ENCODE results near the gene ACTL8. TPM values are rescaled to one million over a fixed set of nuclear protein-coding genes. Genes with fewer than 3 reads are reported as not detected.

The ACTL8 gene
- total RNA-seq, 3 donors from 2014 or later: not detected

GRCh38 chr1:17856496-17857108, 101.5 kb downstream of the ACTL8 start:
- no peaks in the 10 kb centered on the region for H3K4me1 ChIP-seq
- H3K9me3 ChIP-seq: no peaks in the 10 kb centered on the region
- intact Hi-C loops (cut with DNase I; ENCODE audit: low total_unique reads): no loop called here
- H3K36me3 ChIP-seq: no peaks in the 10 kb centered on the region
- no peak overlapping the region for H3K27ac ChIP-seq
- H3K27me3 ChIP-seq: no peaks in the 10 kb centered on the region
- H3K4me3 ChIP-seq: no peak overlapping the region
- TF ChIP-seq POLR2AphosphoS5 (IDR thresholded peaks at IDR 0.05) (no peak), CTCF (IDR thresholded peaks at IDR 0.05) (no peak), POLR2A (IDR thresholded peaks at IDR 0.05) (no peak)
- no peak for DNase-seq (ENCODE audit: low spot score in 2 of 2)

GRCh38 chr1:17857109-17857499, 102.0 kb downstream of the ACTL8 start:
- DNase-seq (ENCODE audit: low spot score in 2 of 2): no peak
- H3K36me3 ChIP-seq: no peaks in the 10 kb centered on the region
- no peak overlapping the region for H3K4me3 ChIP-seq
- no peaks in the 10 kb centered on the region for H3K27me3 ChIP-seq
- intact Hi-C loops (cut with DNase I; ENCODE audit: low total_unique reads): no loop called here
- no peaks in the 10 kb centered on the region for H3K9me3 ChIP-seq
- no peak for TF ChIP-seq CTCF (IDR thresholded peaks at IDR 0.05)
- no peak for TF ChIP-seq POLR2AphosphoS5 (IDR thresholded peaks at IDR 0.05)
- no peak for TF ChIP-seq POLR2A (IDR thresholded peaks at IDR 0.05)
- no peak overlapping the region for H3K27ac ChIP-seq
- no peaks in the 10 kb centered on the region for H3K4me1 ChIP-seq

GRCh38 chr1:17857996-17858395, 102.9 kb downstream of the ACTL8 start:
- Histone ChIP-seq H3K4me1 (no peaks in the 10 kb centered on the region), H3K36me3 (no peaks in the 10 kb centered on the region), H3K9me3 (no peaks in the 10 kb centered on the region), H3K27me3 (no peaks in the 10 kb centered on the region), H3K4me3 (no peak overlapping the region), H3K27ac (no peak overlapping the region)
- intact Hi-C loops (cut with DNase I; ENCODE audit: low total_unique reads): no loop called here
- TF ChIP-seq POLR2A (IDR thresholded peaks at IDR 0.05) (no peak), POLR2AphosphoS5 (IDR thresholded peaks at IDR 0.05) (no peak), CTCF (IDR thresholded peaks at IDR 0.05) (no peak)
- no peak for DNase-seq (ENCODE audit: low spot score in 2 of 2)

GRCh38 chr1:17860812-17861211, 105.7 kb downstream of the ACTL8 start:
- no peak overlapping the region for H3K27ac ChIP-seq
- DNase-seq (ENCODE audit: low spot score in 2 of 2): no peak
- H3K36me3 ChIP-seq: no peaks in the 10 kb centered on the region
- no peaks in the 10 kb centered on the region for H3K9me3 ChIP-seq
- TF ChIP-seq CTCF (IDR thresholded peaks at IDR 0.05) (no peak), POLR2A (IDR thresholded peaks at IDR 0.05) (no peak), POLR2AphosphoS5 (IDR thresholded peaks at IDR 0.05) (no peak)
- no peaks in the 10 kb centered on the region for H3K27me3 ChIP-seq
- H3K4me1 ChIP-seq: no peaks in the 10 kb centered on the region
- H3K4me3 ChIP-seq: no peak overlapping the region
- intact Hi-C loops (cut with DNase I; ENCODE audit: low total_unique reads): no loop called here

- no peak for DNase-seq (ENCODE audit: low spot score in 2 of 2)
- intact Hi-C loops (cut with DNase I; ENCODE audit: low total_unique reads): no loop called here
- Histone ChIP-seq H3K27ac (no peak overlapping the region), H3K27me3 (no peaks in the 10 kb centered on the region), H3K36me3 (no peaks in the 10 kb centered on the region), H3K9me3 (no peaks in the 10 kb centered on the region), H3K4me3 (no peak overlapping the region), H3K4me1 (no peaks in the 10 kb centered on the region)
- no peak for TF ChIP-seq CTCF (IDR thresholded peaks at IDR 0.05)
- TF ChIP-seq POLR2AphosphoS5 (IDR thresholded peaks at IDR 0.05): no peak
These were observed 106.6 kb downstream of the ACTL8 start for GRCh38 chr1:17861685-17862084.
